HG02938 (cell line): ENCODE results near the gene ABCA1.
"Not testable (repeated sequence)": the region's sequence is repeated elsewhere in the genome, so short reads cannot be mapped to it uniquely, and the experiment has no call there.

Experiments
- ATAC-seq: cut with Tn5 transposase; IDR thresholded peaks from one replicate; pipeline ENCODE4 v1.9.1; 2021; ENCODE audit warnings: mild to moderate bottlenecking, moderate library complexity; ENCODE audit not compliant: unreplicated experiment

Gene ABCA1

DNA sequence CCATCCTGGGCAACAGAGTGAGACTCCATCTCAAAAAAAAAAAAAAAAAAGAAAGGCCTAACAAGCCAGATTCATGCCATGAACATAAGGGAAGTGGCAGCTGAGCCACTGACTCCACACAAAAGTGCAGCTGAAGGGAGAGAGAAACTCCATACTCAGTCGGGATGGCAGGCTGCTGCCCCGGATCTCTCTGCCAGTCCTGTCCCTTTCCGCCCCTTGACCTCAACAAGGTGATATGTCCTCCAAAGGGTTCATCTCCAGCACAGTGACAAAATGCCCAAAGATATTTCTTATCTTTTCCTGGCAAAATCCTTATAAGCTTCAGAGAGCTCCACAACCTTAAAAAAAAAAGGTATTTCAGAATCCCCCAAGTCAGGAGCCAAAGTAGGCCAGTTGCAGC lies 52.6 kb downstream of the ABCA1 start:
- ATAC-seq: no peak

- no peak for ATAC-seq
Observed at GRCh38 chr9:104873489-104873850, 54.5 kb downstream of the ABCA1 start.

DNA sequence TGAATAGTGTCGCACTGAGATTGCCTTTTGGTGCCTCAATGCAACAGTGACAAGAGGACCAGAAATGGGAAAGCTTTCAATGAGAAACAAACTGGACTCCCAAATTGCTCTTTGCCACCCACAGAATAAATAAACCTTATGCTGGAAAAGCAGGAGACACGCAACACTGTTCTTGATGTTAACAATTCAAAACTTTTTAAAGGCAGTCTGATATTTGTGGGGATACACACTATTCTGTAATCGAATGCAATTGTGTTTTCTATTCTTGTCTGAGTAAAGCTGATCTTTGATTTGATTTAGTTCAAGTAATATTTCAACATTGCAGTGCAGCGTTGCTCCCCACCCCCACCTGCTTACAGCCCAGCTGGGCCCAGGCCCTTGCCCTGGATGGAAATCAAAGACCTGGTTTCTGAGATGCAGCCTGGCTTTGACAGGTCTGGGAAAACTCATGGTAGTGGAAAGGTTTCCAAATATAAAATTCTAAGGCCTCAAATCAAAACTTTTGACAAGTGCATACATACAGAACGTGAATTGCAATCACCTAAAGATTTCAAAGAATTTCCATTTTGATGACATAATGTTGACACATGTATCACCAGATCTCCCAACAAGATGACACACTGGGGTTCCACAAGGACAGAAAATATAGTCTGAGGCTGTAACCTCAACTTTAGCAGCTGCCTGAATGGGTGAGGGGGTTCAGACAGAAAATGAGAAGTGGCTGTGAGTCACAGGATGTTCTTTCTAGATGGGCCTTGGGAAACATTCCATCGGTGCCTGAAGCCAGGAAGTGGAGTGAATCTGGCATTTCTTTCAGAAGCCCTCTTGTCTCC lies 55.1 kb downstream of the ABCA1 start:
- no peak for ATAC-seq

GRCh38 chr9:104871961-104872527 lies 55.9 kb downstream of the ABCA1 start:
- ATAC-seq: no peak

DNA sequence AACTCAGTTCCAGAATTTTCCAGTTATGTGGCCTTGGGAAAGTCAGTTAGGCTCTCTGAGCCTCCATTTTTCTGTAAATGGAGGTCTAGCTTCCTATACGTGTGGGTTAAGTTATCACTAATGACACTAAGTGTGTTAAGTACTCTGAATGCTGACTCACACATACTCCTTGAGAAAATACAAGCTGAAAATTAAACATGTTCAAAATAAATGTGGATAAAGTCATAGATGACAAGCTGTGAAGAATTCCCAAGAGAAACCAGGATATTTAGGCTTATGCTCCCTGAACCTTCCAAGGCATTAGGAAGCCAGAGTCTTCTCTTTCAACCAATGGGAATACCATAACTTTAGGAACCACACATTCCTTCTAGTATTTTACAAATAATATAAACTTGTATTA lies 58.1 kb downstream of the ABCA1 start:
- no peak for ATAC-seq

DNA sequence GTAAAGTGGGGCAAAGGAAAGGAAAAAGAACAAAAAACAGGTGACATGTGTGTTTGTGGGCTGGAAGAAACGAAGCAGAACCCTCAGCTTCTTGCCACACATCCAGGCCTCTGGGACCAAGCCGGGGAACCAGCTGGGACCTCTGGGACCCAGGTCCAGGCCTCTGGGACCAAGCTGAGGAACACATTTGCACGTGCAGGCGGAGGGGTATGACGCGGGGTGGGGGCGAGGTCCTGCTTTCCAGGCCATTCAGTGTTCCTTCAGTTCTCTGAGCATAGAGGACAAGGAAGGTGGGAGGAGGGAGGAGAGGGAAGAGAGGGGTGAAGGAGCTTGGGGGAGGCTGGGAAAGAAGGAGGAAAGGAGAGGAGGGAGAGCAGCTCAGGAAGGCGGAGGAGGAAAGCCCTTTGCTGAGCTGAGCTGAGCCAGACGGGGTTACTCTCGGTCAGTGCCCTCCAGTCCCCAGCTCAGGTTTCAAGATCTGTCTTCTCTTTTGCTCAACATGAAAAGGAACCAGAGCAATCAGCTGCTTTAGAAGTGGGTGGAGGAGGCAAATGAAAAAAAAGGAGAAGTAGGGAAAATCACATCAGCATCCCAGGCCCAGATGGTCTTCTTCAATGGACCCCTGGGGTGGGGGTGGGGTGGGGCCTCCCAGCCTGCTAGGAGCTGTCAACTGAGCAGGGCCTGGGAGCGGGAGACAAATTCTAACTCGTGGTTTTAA lies 59.1 kb downstream of the ABCA1 start:
- peak; percentile 81 for ATAC-seq

- no peak for ATAC-seq
Observed at GRCh38 chr9:104868303-104868686, 59.7 kb downstream of the ABCA1 start.

DNA sequence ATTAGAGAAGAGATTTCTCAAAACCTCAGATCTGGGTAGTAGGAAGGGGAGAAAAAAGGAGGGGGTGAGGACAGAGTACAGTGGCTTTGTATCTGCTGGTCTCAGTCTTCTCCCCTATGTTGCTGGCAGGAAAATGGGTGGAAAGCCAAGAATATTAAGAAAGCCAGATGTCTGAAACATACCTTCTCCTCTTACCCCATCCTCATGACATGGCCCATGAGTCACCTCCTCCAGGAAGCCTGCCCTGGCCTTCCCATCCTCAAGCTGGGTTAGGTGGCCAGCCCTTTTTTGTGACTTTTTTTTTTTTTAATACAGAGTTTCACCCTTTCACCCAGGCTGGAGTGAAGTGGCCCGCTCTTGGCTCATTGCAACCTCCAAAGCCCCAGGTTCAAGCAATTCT lies 61.8 kb downstream of the ABCA1 start:
- ATAC-seq: no peak

DNA sequence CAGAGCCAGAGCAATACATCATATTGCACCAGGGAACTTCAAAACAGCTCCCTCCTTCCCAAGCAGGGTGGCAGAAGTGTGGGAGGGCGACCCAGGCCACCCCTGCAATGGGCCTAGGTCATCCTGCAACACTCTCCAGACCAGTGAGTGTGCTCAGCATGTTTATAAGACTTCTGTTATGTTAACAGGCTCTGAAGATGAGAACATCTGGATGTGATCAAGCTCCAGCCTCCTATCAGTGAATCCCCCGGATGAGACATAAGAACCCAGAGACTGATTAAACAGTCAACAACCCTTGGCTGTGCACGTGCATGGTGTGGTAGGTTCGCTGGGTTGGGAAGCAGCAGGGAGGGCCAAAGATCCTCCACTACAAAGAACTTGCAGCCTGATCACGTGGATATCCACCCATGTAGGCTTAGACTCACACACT lies 63.3 kb downstream of the ABCA1 start:
- ATAC-seq: no peak

DNA sequence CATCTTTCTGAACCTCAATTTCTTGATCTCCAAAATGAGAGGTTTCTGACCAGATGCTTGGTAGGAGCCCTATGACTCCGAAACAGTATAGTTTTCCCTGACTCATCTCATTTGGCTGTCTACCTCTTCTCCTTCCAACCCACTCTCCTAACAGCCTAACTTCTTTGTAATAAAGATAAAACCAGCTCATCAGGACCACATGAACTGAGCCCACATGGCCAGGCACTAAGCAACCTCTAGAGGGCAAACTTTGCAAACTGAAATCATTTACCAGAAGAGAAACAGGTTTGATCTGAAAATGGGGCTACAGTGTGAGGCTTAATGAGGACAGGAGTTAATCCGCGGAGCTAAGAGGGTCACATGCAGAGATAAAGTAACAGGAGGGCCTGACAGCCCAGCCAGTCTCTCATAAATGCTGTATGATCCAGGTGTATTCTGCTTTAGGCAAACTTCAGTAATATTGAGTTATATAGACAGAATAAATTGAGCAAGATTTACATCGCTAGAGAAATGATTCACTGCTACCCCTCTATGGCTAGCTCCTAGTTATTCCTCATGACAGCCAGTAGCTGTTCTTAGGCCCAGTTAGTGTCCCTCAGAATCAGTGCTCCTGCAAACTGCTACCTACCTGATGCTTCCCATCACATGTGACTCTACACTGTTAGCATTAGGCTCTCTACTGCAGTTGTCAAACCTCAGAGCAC lies 64.6 kb downstream of the ABCA1 start:
- ATAC-seq: peak; percentile 89

GRCh38 chr9:104861397-104861796 lies 66.6 kb downstream of the ABCA1 start:
- no peak for ATAC-seq

DNA sequence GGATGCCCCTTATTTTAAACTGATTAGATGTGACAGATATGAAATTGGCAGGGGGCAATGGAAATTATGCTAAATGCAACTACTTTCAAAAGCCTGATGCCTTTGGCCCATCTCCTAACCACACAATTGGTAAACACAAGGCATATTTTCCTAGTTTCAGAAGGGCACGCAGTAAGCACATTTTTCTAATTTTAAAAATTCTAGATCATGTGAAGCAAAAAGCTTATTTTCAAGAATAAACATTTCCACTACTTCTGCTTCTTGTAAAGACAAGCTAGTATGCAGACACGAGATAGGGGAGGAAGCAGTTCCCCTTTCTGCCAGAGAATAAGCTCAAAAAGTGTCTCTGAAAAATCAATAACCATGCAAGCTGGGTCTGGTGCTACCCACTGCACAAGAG lies 67.7 kb downstream of the ABCA1 start:
- ATAC-seq: no peak

DNA sequence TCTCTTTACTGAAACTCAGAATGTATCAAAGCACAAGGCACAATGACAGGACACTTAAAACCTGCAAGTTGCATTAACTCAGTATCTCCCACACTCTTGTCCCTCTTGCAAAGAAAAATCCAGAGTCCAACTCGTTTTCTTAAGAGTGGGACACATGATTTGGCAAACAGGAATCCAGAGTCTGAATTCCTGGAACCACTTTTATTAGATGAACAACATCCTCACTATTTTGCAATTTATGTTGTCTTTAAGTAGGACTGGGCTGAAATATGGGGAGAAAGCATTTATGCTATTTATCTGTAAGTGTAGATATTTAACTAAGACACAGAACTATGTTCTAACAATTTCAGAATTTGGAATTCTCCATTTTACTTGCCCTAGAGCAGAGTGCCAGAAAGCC lies 69.1 kb downstream of the ABCA1 start:
- no peak for ATAC-seq

GRCh38 chr9:104858271-104858670 lies 69.7 kb downstream of the ABCA1 start:
- no peak for ATAC-seq

- ATAC-seq: no peak
Observed at GRCh38 chr9:104856413-104856941, 71.5 kb downstream of the ABCA1 start.

- ATAC-seq: no peak
Observed at GRCh38 chr9:104855807-104856206, 72.1 kb downstream of the ABCA1 start.

DNA sequence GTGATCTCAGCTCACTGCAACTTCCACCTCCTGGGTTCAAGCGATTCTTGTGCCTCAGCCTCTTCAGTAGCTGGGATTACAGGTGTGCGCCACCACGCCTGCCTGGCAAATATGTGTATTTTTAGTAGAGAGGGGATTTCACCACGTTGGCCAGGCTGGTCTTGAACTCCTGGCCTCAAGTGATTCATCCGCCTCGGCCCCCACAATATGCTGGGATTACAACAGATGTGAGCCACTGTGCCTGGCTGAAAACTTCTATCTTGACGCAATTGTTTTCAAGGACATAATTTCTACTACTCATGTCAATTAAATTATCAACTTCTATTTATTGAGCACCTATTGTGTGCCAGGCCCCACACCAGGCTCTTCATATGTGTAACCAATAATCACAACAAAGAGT lies 72.7 kb downstream of the ABCA1 start:
- ATAC-seq: not testable (repeated sequence)

DNA sequence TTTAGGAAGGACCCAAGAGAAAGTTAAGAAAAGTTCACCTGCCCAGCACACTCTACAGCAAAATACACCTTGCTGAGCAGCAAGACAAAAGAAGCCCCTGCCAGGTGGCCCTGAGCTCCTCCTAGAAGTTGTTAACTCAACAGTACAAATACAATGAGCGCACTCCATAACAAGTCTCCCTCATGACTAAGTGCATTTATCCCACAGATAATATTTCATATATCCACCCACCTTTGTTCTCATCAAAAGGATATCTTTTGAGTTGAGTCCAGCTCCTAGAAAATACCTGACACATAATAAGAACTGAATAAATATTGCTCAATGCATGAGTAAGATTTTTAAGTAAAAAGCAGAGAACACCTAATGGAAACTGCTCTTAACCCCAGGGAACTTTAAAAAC lies 73.3 kb downstream of the ABCA1 start:
- ATAC-seq: no peak

DNA sequence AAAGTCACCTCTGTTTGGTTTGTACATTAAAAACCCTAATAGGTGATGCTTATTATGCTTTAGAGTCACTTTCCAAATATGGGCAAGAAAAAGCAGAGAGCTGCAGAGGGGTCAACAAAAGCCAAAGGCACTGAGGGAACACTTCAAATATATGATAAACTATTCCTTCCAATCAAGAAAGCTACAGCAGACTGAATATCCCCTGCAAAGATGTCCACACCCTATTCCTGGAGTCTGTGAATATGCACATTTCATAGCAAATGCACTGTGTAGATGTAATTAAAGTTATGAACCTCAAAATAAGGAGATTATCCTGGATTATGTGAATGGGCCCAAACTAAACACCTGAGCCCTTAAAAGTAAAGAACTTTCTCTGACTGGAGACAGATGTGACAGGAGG lies 74.3 kb downstream of the ABCA1 start:
- no peak for ATAC-seq

DNA sequence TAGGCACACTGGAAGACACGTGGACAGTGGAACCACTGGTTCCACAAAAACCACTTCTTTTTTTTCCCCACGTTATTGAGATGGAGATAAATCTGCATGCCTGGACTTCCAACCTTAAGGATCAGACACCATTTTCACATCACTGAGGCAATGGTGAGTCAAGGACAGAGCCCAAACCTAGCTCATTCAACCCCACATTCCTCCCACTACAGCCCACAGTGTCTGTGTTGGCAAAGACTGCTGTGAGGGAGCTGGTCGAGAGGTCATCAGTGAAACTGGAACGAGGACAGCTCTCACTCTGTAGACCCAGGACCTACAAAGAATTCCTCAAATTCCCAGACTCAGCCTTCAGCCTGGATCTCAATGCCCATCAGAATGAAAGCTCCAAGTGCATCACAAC lies 74.8 kb downstream of the ABCA1 start:
- no peak for ATAC-seq

DNA sequence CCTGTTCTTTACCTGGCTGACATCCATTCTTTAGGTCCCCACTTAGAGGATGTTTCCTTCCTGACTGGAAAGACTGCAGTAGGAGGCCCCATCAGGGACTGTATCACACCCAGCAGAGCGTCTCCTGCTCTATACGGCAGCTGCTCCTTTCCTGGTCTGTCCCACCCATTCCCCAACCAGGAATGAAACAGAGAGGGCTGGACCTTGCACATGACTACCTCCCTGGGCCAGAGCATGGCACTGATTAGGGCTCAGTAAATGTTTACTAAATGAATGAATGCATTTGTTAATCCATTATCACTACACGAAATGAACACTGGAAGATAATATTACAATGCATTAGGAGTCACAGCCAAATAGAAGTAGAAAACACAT lies 76.4 kb downstream of the ABCA1 start:
- ATAC-seq: no peak
